ENCODE results near the gene PODNL1. TPM values are rescaled to one million over a fixed set of nuclear protein-coding genes. Genes with fewer than 3 reads are reported as not detected.

Gene PODNL1
- total and polyA plus RNA-seq, 2 experiments from 2014 or later: 0.24 TPM; not detected in 1

DNA sequence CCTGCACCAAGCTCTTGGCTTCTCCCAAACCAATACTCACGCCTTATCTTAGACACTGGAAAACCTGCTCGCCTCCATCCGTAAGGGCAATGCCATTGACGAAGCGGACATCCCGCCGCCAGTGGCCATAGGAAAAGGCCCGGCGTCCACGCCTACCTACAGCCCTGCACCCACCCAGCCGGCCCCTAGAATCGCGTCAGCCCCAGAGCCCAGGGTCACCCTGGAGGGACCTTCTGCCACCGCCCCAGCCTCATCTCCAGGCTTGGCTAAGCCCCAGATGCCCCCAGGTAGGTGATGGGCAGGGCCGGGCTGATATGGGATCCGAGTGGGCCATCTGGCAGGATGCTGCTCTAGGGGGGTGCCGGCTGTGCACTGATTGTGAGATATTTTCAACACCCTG, 24.9 kb downstream of the PODNL1 start:
- H3K4me3 ChIP-seq: no peak overlapping the region
- no peak overlapping the region for H3K27ac Mint-ChIP-seq
- no peaks in the 10 kb centered on the region for H3K27me3 ChIP-seq (ENCODE audit: insufficient read depth)
- no peak for DNase-seq (ENCODE audit: low spot score)
- H3K4me1 ChIP-seq (ENCODE audit: insufficient read depth): no peaks in the 10 kb centered on the region
- H2AFZ ChIP-seq: no peak overlapping the region
- peaks cover 5% of the 10 kb centered on the region for H3K27me3 Mint-ChIP-seq (ENCODE audit: insufficient read depth, low read depth, poor library complexity)
- no peaks in the 10 kb centered on the region for H3K79me2 ChIP-seq (replicated peaks; ENCODE audit: insufficient read depth)
- H3K9me2 ChIP-seq (ENCODE audit: insufficient read depth): no peaks in the 10 kb centered on the region
- no peaks in the 10 kb centered on the region for H3F3A ChIP-seq (replicated peaks; ENCODE audit: low read depth)
- H3K4me1 Mint-ChIP-seq: no peaks in the 10 kb centered on the region
- H3K9me3 Mint-ChIP-seq: no peaks in the 10 kb centered on the region
- H4K20me1 ChIP-seq (replicated peaks; ENCODE audit: insufficient read depth): no peaks in the 10 kb centered on the region
- no peak overlapping the region for H3K4me3 Mint-ChIP-seq
- peaks cover 42% of the 10 kb centered on the region for H3K36me3 Mint-ChIP-seq (ENCODE audit: low read depth)
- ATAC-seq: no peak
- H3K4me2 ChIP-seq: no peak overlapping the region
- TF ChIP-seq EZH2phosphoT487 (IDR thresholded peaks at IDR 0.05; ENCODE audit: unreplicated experiment) (no peak), STAT1 (IDR thresholded peaks at IDR 0.05; ENCODE audit: unreplicated experiment) (no peak), REST (IDR thresholded peaks at IDR 0.05; ENCODE audit: unreplicated experiment) (no peak), ZNF114 (CRISPR knock-in tag; IDR thresholded peaks at IDR 0.05) (no peak), POLR2AphosphoS5 (IDR thresholded peaks at IDR 0.05; ENCODE audit: low read depth) (no peak), EZH2 (IDR thresholded peaks at IDR 0.05; ENCODE audit: low read depth, unreplicated experiment) (no peak), CREB1 (CRISPR knock-in tag; IDR thresholded peaks at IDR 0.05; ENCODE audit: low read depth) (no peak), JUNB (IDR thresholded peaks at IDR 0.05; ENCODE audit: unreplicated experiment) (no peak), ETS1 (IDR thresholded peaks at IDR 0.05) (no peak), ZNF331 (CRISPR knock-in tag; IDR thresholded peaks at IDR 0.05; ENCODE audit: low read depth) (no peak)
- TF ChIP-seq, protein P1, sequence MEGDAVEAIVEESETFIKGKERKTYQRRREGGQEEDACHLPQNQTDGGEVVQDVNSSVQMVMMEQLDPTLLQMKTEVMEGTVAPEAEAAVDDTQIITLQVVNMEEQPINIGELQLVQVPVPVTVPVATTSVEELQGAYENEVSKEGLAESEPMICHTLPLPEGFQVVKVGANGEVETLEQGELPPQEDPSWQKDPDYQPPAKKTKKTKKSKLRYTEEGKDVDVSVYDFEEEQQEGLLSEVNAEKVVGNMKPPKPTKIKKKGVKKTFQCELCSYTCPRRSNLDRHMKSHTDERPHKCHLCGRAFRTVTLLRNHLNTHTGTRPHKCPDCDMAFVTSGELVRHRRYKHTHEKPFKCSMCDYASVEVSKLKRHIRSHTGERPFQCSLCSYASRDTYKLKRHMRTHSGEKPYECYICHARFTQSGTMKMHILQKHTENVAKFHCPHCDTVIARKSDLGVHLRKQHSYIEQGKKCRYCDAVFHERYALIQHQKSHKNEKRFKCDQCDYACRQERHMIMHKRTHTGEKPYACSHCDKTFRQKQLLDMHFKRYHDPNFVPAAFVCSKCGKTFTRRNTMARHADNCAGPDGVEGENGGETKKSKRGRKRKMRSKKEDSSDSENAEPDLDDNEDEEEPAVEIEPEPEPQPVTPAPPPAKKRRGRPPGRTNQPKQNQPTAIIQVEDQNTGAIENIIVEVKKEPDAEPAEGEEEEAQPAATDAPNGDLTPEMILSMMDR (conservative IDR thresholded peaks at IDR 0.05; ENCODE audit: low read depth in 2 of 2): no peak
- H3K27ac ChIP-seq (ENCODE audit: low read depth): no peak overlapping the region
- H3K36me3 ChIP-seq (ENCODE audit: insufficient read depth): peaks cover 6% of the 10 kb centered on the region
